ENCODE data around the gene VSIR. TPM values are rescaled to one million over a fixed set of nuclear protein-coding genes. Genes with fewer than 3 reads are reported as not detected.

VSIR gene
- total and polyA plus RNA-seq, 2 donors (not counting 1 experiment from before 2014, with no cell fraction given): 40.5 to 61.2 TPM

DNA sequence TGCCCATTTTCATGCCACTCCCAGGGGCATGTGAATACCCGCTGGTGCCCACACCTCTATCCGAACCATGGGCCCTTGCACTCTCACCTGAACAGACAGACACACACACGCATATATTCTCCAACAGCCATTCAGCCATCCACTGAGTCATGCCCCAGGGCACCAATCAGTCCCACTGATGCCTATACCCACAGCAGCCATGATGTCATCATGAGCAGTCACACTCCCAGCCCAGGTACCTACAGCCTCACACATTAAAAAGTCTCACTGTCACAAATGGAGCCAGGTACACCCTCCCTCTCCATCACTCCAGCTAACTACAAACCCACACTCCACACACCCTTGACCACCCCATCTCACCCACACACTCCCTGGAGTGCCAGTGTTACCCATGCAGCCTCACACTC, 12.2 kb downstream of the VSIR start:
- no peak overlapping the region for H2AFZ ChIP-seq (ENCODE audit: insufficient read depth, low read depth, low read length, poor library complexity, severe bottlenecking)
- ChIA-PET CTCF (no interaction called here), POLR2A (no interaction called here)
- TF ChIP-seq EZH2 (IDR thresholded peaks at IDR 0.05; ENCODE audit: borderline replicate concordance, insufficient read depth, low read depth, low read length, poor library complexity, severe bottlenecking): no peak
- TF ChIP-seq, protein P1, sequence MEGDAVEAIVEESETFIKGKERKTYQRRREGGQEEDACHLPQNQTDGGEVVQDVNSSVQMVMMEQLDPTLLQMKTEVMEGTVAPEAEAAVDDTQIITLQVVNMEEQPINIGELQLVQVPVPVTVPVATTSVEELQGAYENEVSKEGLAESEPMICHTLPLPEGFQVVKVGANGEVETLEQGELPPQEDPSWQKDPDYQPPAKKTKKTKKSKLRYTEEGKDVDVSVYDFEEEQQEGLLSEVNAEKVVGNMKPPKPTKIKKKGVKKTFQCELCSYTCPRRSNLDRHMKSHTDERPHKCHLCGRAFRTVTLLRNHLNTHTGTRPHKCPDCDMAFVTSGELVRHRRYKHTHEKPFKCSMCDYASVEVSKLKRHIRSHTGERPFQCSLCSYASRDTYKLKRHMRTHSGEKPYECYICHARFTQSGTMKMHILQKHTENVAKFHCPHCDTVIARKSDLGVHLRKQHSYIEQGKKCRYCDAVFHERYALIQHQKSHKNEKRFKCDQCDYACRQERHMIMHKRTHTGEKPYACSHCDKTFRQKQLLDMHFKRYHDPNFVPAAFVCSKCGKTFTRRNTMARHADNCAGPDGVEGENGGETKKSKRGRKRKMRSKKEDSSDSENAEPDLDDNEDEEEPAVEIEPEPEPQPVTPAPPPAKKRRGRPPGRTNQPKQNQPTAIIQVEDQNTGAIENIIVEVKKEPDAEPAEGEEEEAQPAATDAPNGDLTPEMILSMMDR (IDR thresholded peaks at IDR 0.05): no peak
- H3K9me3 ChIP-seq (ENCODE audit: control extremely low read depth in 1 of 3, control insufficient read depth in 2 of 3, insufficient read depth in 1 of 3, low read length in 2 of 3): no peaks in the 10 kb centered on the region
- no peaks in the 10 kb centered on the region for H4K20me1 ChIP-seq (ENCODE audit: control insufficient read depth, insufficient read depth, low read length, poor library complexity, severe bottlenecking)
- peaks cover 17 to 57% of the 10 kb centered on the region in 2 donors for H3K4me1 ChIP-seq (ENCODE audit: control insufficient read depth in 2 of 2, insufficient read depth in 2 of 2, low read length in 2 of 2)
- intact Hi-C loops (cut with micrococcal nuclease): no loop called here
- H3K9me3 Mint-ChIP-seq (ENCODE audit: insufficient read depth): no peaks in the 10 kb centered on the region
- ATAC-seq (ENCODE audit: low read depth) (no peak), DNase-seq (no peak)
- 94% methylated on average over 3 of the region's 3 CpGs for WGBS (ENCODE audit: insufficient coverage)
- peaks cover 0 to 39% of the 10 kb centered on the region in 2 experiments for H3K36me3 ChIP-seq (replicated peaks in 1 of 2; ENCODE audit: control extremely low read depth in 1 of 2, control insufficient read depth in 1 of 2, extremely low read depth in 1 of 2, insufficient read depth in 2 of 2, low read length in 1 of 2)
- peaks cover 64% of the 10 kb centered on the region for H3K4me1 Mint-ChIP-seq
- H3K79me2 ChIP-seq (ENCODE audit: control insufficient read depth, insufficient read depth, low read length): peaks cover 27% of the 10 kb centered on the region
- H3K4me3 ChIP-seq (ENCODE audit: control extremely low read depth in 1 of 5, extremely low read depth in 1 of 5, insufficient read depth in 1 of 5, low read depth in 2 of 5, low read length in 4 of 5): no peak overlapping the region
- peak overlapping the region; percentile 1 for H3K27ac Mint-ChIP-seq
- H3K9ac ChIP-seq (ENCODE audit: low read length): no peak overlapping the region
- H3K27ac ChIP-seq (ENCODE audit: low read length in 2 of 2): no peak overlapping the region
- H3K4me2 ChIP-seq (replicated peaks; ENCODE audit: low read depth, low read length, poor library complexity, severe bottlenecking): no peak overlapping the region
- H3K4me3 Mint-ChIP-seq: no peak overlapping the region
- no peaks in the 10 kb centered on the region for H3K27me3 ChIP-seq (replicated peaks in 1 of 4; ENCODE audit: control extremely low read depth in 1 of 4, control insufficient read depth in 3 of 4, insufficient read depth in 4 of 4, low read length in 3 of 4)
- no peaks in the 10 kb centered on the region for H3K27me3 Mint-ChIP-seq

DNA sequence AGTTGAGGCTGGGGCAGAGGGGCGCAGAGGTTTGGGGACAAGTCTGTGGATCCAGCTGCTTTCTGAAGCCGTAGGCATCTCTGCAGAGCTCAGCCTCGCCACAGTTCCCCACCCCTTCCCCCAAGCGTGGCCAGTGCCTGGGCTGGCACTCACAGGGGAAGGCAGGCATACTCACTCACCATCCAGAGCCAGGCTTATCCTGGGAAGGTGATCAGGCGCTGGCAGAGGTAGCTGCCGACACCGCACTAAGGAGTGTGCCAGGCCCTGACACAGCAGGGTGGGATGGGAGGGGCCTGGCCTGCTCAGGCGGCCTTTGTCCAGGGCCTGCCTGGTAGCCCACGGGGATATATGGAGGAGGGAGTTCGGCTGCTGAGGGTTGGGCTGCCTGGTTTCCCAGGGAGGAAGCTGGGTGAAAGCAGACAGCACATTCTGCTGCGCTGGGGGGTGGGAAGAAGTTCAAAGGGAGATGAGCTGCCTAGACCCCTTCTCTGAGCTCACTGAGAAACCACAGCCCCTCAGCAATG, 15.9 kb downstream of the VSIR start:
- Histone ChIP-seq H3K4me2 (replicated peaks; ENCODE audit: low read depth, low read length, poor library complexity, severe bottlenecking) (peak overlapping the region; percentile 51), H3K79me2 (ENCODE audit: control insufficient read depth, insufficient read depth, low read length) (peaks cover 7% of the 10 kb centered on the region), H3K36me3 (replicated peaks in 1 of 2; ENCODE audit: control extremely low read depth in 1 of 2, control insufficient read depth in 1 of 2, extremely low read depth in 1 of 2, insufficient read depth in 2 of 2, low read length in 1 of 2) (peaks cover 0 to 28% of the 10 kb centered on the region in 2 experiments), H3K4me1 (ENCODE audit: control insufficient read depth in 2 of 2, insufficient read depth in 2 of 2, low read length in 2 of 2) (peaks cover 52 to 63% of the 10 kb centered on the region in 2 donors), H3K9me3 (ENCODE audit: control extremely low read depth in 1 of 3, control insufficient read depth in 2 of 3, insufficient read depth in 1 of 3, low read length in 2 of 3) (no peaks in the 10 kb centered on the region), H2AFZ (ENCODE audit: insufficient read depth, low read depth, low read length, poor library complexity, severe bottlenecking) (no peak overlapping the region), H4K20me1 (ENCODE audit: control insufficient read depth, insufficient read depth, low read length, poor library complexity, severe bottlenecking) (no peaks in the 10 kb centered on the region), H3K9ac (ENCODE audit: low read length) (no peak overlapping the region), H3K27me3 (replicated peaks in 1 of 4; ENCODE audit: control extremely low read depth in 1 of 4, control insufficient read depth in 3 of 4, insufficient read depth in 4 of 4, low read length in 3 of 4) (no peaks in the 10 kb centered on the region), H3K4me3 (ENCODE audit: control extremely low read depth in 1 of 5, extremely low read depth in 1 of 5, insufficient read depth in 1 of 5, low read depth in 2 of 5, low read length in 4 of 5) (no peak overlapping the region), H3K27ac (ENCODE audit: low read length in 2 of 2) (peak overlapping the region; percentile 5 to 23)
- Mint-ChIP-seq H3K27me3 (no peaks in the 10 kb centered on the region), H3K27ac (peak overlapping the region; percentile 83), H3K4me1 (peaks cover 60% of the 10 kb centered on the region), H3K9me3 (ENCODE audit: insufficient read depth) (no peaks in the 10 kb centered on the region), H3K4me3 (peak overlapping the region; percentile 41)
- TF ChIP-seq, protein P1 (IDR thresholded peaks at IDR 0.05): no peak
- no peak for TF ChIP-seq EZH2 (IDR thresholded peaks at IDR 0.05; ENCODE audit: borderline replicate concordance, insufficient read depth, low read depth, low read length, poor library complexity, severe bottlenecking)
- ChIA-PET POLR2A (interaction anchor here (1.3 to 2.4 kb wide), 4 partner anchors 9 to 15 kb away, joined by 3 to 15 read pairs (median 4); no protein-coding TSS in a partner anchor), CTCF (interaction anchor here (0.8 to 3.3 kb wide), 9 partner anchors 9 to 443 kb away, joined by 3 to 15 read pairs (median 4); partner anchors contain the start of gene VSIR)
- no peak for DNase-seq
- no peak for ATAC-seq (ENCODE audit: low read depth)
- intact Hi-C loops (cut with micrococcal nuclease): no loop called here
- WGBS (ENCODE audit: insufficient coverage): 40% methylated on average over 10 of the region's 11 CpGs
